Esophagus muscularis mucosa (tissue), 3 donors: ENCODE measurements around the gene TPD52L1.

Experiments used
- CTCF ChIP-seq, 3 experiments: fragments of 200-600 bp in 2 of 3; fragments of 450-650 bp in 1 of 3; sonication (generic) in 2 of 3; IDR thresholded peaks; one replicate each; pipeline ENCODE4 v1.5.1; 2017 to 2019; ENCODE audit warnings: antibody characterized with exemption in 3 of 3, mild to moderate bottlenecking in 2 of 3, moderate library complexity in 1 of 3
- POLR2AphosphoS5 ChIP-seq, 2 donors: sonication (generic); formaldehyde crosslinking; IDR thresholded peaks; one replicate each; pipeline ENCODE4 v1.6.1; 2017; ENCODE audit warnings: antibody characterized with exemption in 2 of 2

- no peak for TF ChIP-seq CTCF (IDR thresholded peaks at IDR 0.05)
- TF ChIP-seq POLR2AphosphoS5 (IDR thresholded peaks at IDR 0.05): no peak
These were observed 105.2 kb downstream of the TPD52L1 start for GRCh38 chr6:125258651-125259353.
